ENCODE data around the gene PRRT3. TPM values are rescaled to one million over a fixed set of nuclear protein-coding genes. Genes with fewer than 3 reads are reported as not detected.

The PRRT3 gene
- total and polyA plus RNA-seq, 2 of the 4 experiments (the other 2 are of a cell fraction) = 0.72 to 4.2 TPM

DNA sequence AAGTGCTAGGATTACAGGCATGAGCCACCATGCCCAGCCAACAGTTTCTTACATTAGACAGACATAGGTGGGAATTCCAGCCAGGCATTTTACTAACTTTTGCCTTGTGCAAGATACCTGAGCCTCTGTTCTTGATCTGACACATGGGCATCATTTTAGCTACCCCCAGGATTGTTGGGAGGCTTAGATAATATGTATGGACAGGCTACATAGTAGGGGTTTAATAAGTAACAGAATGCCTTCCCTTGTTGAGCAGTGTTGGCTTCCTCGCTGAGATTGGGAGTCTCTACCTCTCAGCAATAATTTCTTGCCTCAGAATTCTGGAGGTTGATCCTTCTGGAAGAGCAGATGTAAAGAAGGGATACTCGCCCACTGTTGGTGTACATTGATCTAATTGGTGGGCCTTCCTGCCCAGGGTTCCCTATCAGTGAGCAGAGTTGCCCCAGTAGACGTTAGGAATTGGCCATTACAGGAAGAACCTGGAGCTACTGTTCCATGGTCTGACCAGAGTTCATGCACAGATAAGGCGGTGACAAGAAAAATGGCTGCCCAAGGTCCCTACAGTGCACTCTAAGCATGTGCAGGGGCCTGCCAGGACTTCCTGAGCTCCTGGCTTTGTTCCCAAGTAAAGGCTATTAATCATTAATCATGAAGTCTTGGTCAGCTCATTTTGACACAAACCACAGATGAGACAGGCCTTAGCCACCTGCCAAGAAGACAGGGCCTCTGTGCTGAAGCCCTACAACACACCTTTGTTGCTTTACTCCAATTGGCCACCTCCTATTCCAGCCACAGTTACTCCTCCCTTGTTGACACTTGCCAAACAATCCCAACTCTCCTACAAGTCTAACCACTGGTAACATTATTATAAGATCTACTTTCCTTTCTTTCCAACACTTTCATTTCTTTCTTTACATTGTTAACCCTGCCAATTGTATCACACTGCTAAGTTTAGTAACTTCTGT lies 54.5 kb downstream of the PRRT3 start:
- DNase-seq (peak; percentile 41), ATAC-seq (ENCODE audit: low read depth) (no peak)
- in situ Hi-C loops (cut with MboI; ENCODE audit: low sequenced_read_pairs) (no loop called here), intact Hi-C loops (cut with micrococcal nuclease) (no loop called here), dilution Hi-C loops (cut with HindIII; ENCODE audit: low sequenced_read_pairs, unreplicated experiment) (no loop called here)
- no TSS peak for BruUV-seq (replicated peaks)
- peaks cover 21 to 49% of the 10 kb centered on the region in 2 experiments for H3K79me1 ChIP-seq (ENCODE audit: low read depth in 1 of 2, low read length in 2 of 2)
- no peak overlapping the region for H2BK120ac ChIP-seq (ENCODE audit: low read depth, low read length)
- peaks cover 2% of the 10 kb centered on the region; the same call in 1 of the 2 replicates for H4K20me1 ChIP-seq (ENCODE audit: insufficient read depth, low read length)
- no peak overlapping the region for H3K56ac ChIP-seq (ENCODE audit: extremely low read depth, insufficient read depth, low read length)
- H4K5ac ChIP-seq (ENCODE audit: low read depth, low read length) = no peak overlapping the region
- no peak overlapping the region for H2AFZ ChIP-seq (replicated peaks; ENCODE audit: low read length, poor library complexity)
- H3K18ac ChIP-seq (ENCODE audit: low read depth, low read length) = no peak overlapping the region
- no peak for TF ChIP-seq ELK1 (IDR thresholded peaks at IDR 0.05; ENCODE audit: borderline replicate concordance, low read depth, low read length)
- H4K8ac ChIP-seq (ENCODE audit: low read depth in 2 of 2, low read length in 2 of 2) = no peak overlapping the region
- no peak overlapping the region for H3K14ac ChIP-seq (replicated peaks; ENCODE audit: low read depth, low read length)
- H3K9me3 ChIP-seq (ENCODE audit: control insufficient read depth, insufficient read depth, low read length) = no peaks in the 10 kb centered on the region
- H3K27ac ChIP-seq (ENCODE audit: insufficient read depth, low read length) = no peak overlapping the region
- H3K9ac ChIP-seq (ENCODE audit: low read depth, low read length) = no peak overlapping the region
- H3K4me3 ChIP-seq (ENCODE audit: insufficient read depth, low read depth, low read length) = no peak overlapping the region
- 100% methylated on average over 1 of the region's 4 CpGs; no CpG with 5 or more reads in 1 of the 2 experiments for WGBS, 2 experiments (ENCODE audit: extremely low coverage in 2 of 2, insufficient read length in 1 of 2)
- no peak overlapping the region for H2BK5ac ChIP-seq (ENCODE audit: low read depth, low read length, poor library complexity, severe bottlenecking)
- H4K91ac ChIP-seq (ENCODE audit: insufficient read depth, low read depth, low read length) = no peak overlapping the region
- H2BK15ac ChIP-seq (ENCODE audit: low read depth, low read length) = no peak overlapping the region
- peak overlapping the region; percentile 20; the same call in 1 of the 2 replicates for H3K4ac ChIP-seq (ENCODE audit: low read depth, low read length)
- H2AK9ac ChIP-seq (replicated peaks; ENCODE audit: low read depth, low read length, poor library complexity) = no peak overlapping the region
- no peak overlapping the region for H3K23ac ChIP-seq (ENCODE audit: low read depth, low read length)
- peaks cover 13% of the 10 kb centered on the region for H3K36me3 ChIP-seq (ENCODE audit: control insufficient read depth, insufficient read depth, low read length)
- H3K9me1 ChIP-seq (ENCODE audit: insufficient read depth, low read length) = peaks cover 18% of the 10 kb centered on the region
- POLR2A ChIA-PET (ENCODE audit: unreplicated experiment) = no interaction called here
- CTCF ChIA-PET = no interaction called here
- H3K4me2 ChIP-seq (ENCODE audit: low read depth, low read length) = no peak overlapping the region
- H2BK20ac ChIP-seq (ENCODE audit: low read depth, low read length) = no peak overlapping the region
- H3K27me3 ChIP-seq (ENCODE audit: control insufficient read depth, insufficient read depth, low read length) = no peaks in the 10 kb centered on the region
- H3K4me1 ChIP-seq (ENCODE audit: control insufficient read depth, insufficient read depth, low read length) = peaks cover 6% of the 10 kb centered on the region
- H2AK5ac ChIP-seq (ENCODE audit: low read depth, low read length) = no peak overlapping the region
